ENCODE measurements around the gene NOP16.
"Not testable (repeated sequence)": the region's sequence is repeated elsewhere in the genome, so short reads cannot be mapped to it uniquely, and the experiment has no call there.

NOP16 gene

GRCh38 chr5:176414704-176415103, 26.3 kb upstream of the NOP16 start:
- Mint-ChIP-seq H3K27ac (peak overlapping the region; percentile 84), H3K9me3 (no peaks in the 10 kb centered on the region), H3K4me1 (peaks cover 55% of the 10 kb centered on the region), H3K36me3 (peaks cover 21% of the 10 kb centered on the region), H3K4me3 (peak overlapping the region; percentile 73)
- no peak for DNase-seq (ENCODE audit: low spot score in 2 of 2)
- ATAC-seq, result no peak

- H3K4me1 Mint-ChIP-seq, result peaks cover 55% of the 10 kb centered on the region
- peak overlapping the region; percentile 84 for H3K27ac Mint-ChIP-seq
- H3K9me3 Mint-ChIP-seq, result no peaks in the 10 kb centered on the region
- no peak overlapping the region for H3K4me3 Mint-ChIP-seq
- H3K36me3 Mint-ChIP-seq, result peaks cover 30% of the 10 kb centered on the region
- DNase-seq (ENCODE audit: low spot score in 2 of 2), result no peak
- ATAC-seq, result no peak
These were observed 25.4 kb upstream of the NOP16 start for GRCh38 chr5:176413709-176414191.

- Mint-ChIP-seq H3K9me3 (no peaks in the 10 kb centered on the region), H3K4me1 (peaks cover 55% of the 10 kb centered on the region), H3K27ac (peak overlapping the region; percentile 26), H3K36me3 (peaks cover 32% of the 10 kb centered on the region), H3K4me3 (no peak overlapping the region)
- ATAC-seq, result no peak
- DNase-seq (ENCODE audit: low spot score in 2 of 2), result no peak
These were observed 24.8 kb upstream of the NOP16 start for GRCh38 chr5:176413255-176413565.

- Mint-ChIP-seq H3K4me1 (peaks cover 55% of the 10 kb centered on the region), H3K36me3 (peaks cover 38% of the 10 kb centered on the region), H3K4me3 (no peak overlapping the region), H3K27ac (peak overlapping the region; percentile 26), H3K9me3 (no peaks in the 10 kb centered on the region)
- ATAC-seq (no peak), DNase-seq (ENCODE audit: low spot score in 2 of 2) (no peak)
These were observed 24.3 kb upstream of the NOP16 start for GRCh38 chr5:176412517-176413254.

- DNase-seq (ENCODE audit: low spot score in 2 of 2) (no peak), ATAC-seq (no peak)
- Mint-ChIP-seq H3K4me1 (peaks cover 50% of the 10 kb centered on the region), H3K4me3 (no peak overlapping the region), H3K36me3 (peaks cover 49% of the 10 kb centered on the region), H3K27ac (no peak overlapping the region), H3K9me3 (no peaks in the 10 kb centered on the region)
These were observed 22.2 kb upstream of the NOP16 start for GRCh38 chr5:176410486-176411180.

- peak overlapping the region; percentile 41 for H3K27ac Mint-ChIP-seq
- H3K36me3 Mint-ChIP-seq, result peaks cover 54% of the 10 kb centered on the region
- no peaks in the 10 kb centered on the region for H3K9me3 Mint-ChIP-seq
- DNase-seq (ENCODE audit: low spot score in 2 of 2), result no peak
- H3K4me3 Mint-ChIP-seq, result no peak overlapping the region
- peaks cover 42% of the 10 kb centered on the region for H3K4me1 Mint-ChIP-seq
- ATAC-seq, result no peak
These were observed 21.4 kb upstream of the NOP16 start for GRCh38 chr5:176409765-176410164.

- ATAC-seq (no peak), DNase-seq (ENCODE audit: low spot score in 2 of 2) (no peak)
- Mint-ChIP-seq H3K9me3 (no peaks in the 10 kb centered on the region), H3K36me3 (peaks cover 54% of the 10 kb centered on the region), H3K27ac (no peak overlapping the region), H3K4me3 (no peak overlapping the region), H3K4me1 (peaks cover 31% of the 10 kb centered on the region)
These were observed 20.2 kb upstream of the NOP16 start for GRCh38 chr5:176408590-176408989.

- not testable (repeated sequence) for H3K4me3 Mint-ChIP-seq; ATAC-seq; H3K9me3 Mint-ChIP-seq; DNase-seq (ENCODE audit: low spot score in 2 of 2); H3K27ac Mint-ChIP-seq
- peaks cover 31% of the 10 kb centered on the region for H3K4me1 Mint-ChIP-seq
- H3K36me3 Mint-ChIP-seq, result peaks cover 54% of the 10 kb centered on the region
These were observed 19.8 kb upstream of the NOP16 start for GRCh38 chr5:176408252-176408573.

- H3K4me1 Mint-ChIP-seq, result peaks cover 26% of the 10 kb centered on the region
- DNase-seq (ENCODE audit: low spot score in 2 of 2) (no peak), ATAC-seq (no peak)
- H3K36me3 Mint-ChIP-seq, result peaks cover 54% of the 10 kb centered on the region
- no peaks in the 10 kb centered on the region for H3K9me3 Mint-ChIP-seq
- H3K4me3 Mint-ChIP-seq, result no peak overlapping the region
- no peak overlapping the region for H3K27ac Mint-ChIP-seq
These were observed 19.3 kb upstream of the NOP16 start for GRCh38 chr5:176407456-176408251.

- H3K9me3 Mint-ChIP-seq, result no peaks in the 10 kb centered on the region
- DNase-seq (ENCODE audit: low spot score in 2 of 2) (no peak), ATAC-seq (no peak)
- H3K36me3 Mint-ChIP-seq, result peaks cover 48% of the 10 kb centered on the region
- peaks cover 21% of the 10 kb centered on the region for H3K4me1 Mint-ChIP-seq
- H3K4me3 Mint-ChIP-seq, result no peak overlapping the region
- no peak overlapping the region for H3K27ac Mint-ChIP-seq
These were observed 18.1 kb upstream of the NOP16 start for GRCh38 chr5:176406436-176407052.

- no peaks in the 10 kb centered on the region for H3K9me3 Mint-ChIP-seq
- ATAC-seq, result no peak
- H3K36me3 Mint-ChIP-seq, result peaks cover 42% of the 10 kb centered on the region
- H3K4me1 Mint-ChIP-seq, result peaks cover 14% of the 10 kb centered on the region
- no peak for DNase-seq (ENCODE audit: low spot score in 2 of 2)
- no peak overlapping the region for H3K27ac Mint-ChIP-seq
- H3K4me3 Mint-ChIP-seq, result no peak overlapping the region
These were observed 17.4 kb upstream of the NOP16 start for GRCh38 chr5:176405656-176406435.

- peaks cover 18% of the 10 kb centered on the region for H3K36me3 Mint-ChIP-seq
- H3K27ac Mint-ChIP-seq, result no peak overlapping the region
These were observed 13.1 kb upstream of the NOP16 start for GRCh38 chr5:176401281-176402205.

GRCh38 chr5:176400382-176401156, 12.2 kb upstream of the NOP16 start:
- H3K4me1 Mint-ChIP-seq, result peaks cover 6% of the 10 kb centered on the region
- H3K36me3 Mint-ChIP-seq, result peaks cover 10% of the 10 kb centered on the region
- DNase-seq (ENCODE audit: low spot score in 2 of 2) (no peak), ATAC-seq (no peak)
- no peaks in the 10 kb centered on the region for H3K9me3 Mint-ChIP-seq
- H3K27ac Mint-ChIP-seq, result no peak overlapping the region
- H3K4me3 Mint-ChIP-seq, result no peak overlapping the region

More at GRCh38 chr5:176401281-176402205, 13.1 kb upstream of the NOP16 start:
- peaks cover 10% of the 10 kb centered on the region for H3K4me1 Mint-ChIP-seq
- no peak overlapping the region for H3K4me3 Mint-ChIP-seq
- ATAC-seq (no peak), DNase-seq (ENCODE audit: low spot score in 2 of 2) (no peak)
- H3K9me3 Mint-ChIP-seq, result no peaks in the 10 kb centered on the region

Data from stimulated activated effector memory CD8-positive, alpha-beta T cell treated with anti-CD3 and anti-CD28 coated beads, Interleukin-12 subunit alpha, Interleukin-12 subunit beta, amount 100 ng/mL, for 72 hours (primary cell).